ENCODE data around the gene SHANK1.
"Not testable (repeated sequence)": the region's sequence is repeated elsewhere in the genome, so short reads cannot be mapped to it uniquely, and the experiment has no call there.

The SHANK1 gene

GRCh38 chr19:50747141-50747540 is 27.5 kb upstream of the SHANK1 start:
- H3K9me3 ChIP-seq (ENCODE audit: control extremely low read depth in 1 of 5, control insufficient read depth in 4 of 5, insufficient read depth in 2 of 5, low read depth in 1 of 5, low read length in 4 of 5); CTCF ChIA-PET; H3K36me3 ChIP-seq (ENCODE audit: control insufficient read depth in 4 of 4, insufficient read depth in 4 of 4, low read length in 3 of 4); H3K27ac ChIP-seq (ENCODE audit: insufficient read depth in 1 of 2, low read depth in 1 of 2, low read length in 2 of 2, poor library complexity in 1 of 2, severe bottlenecking in 2 of 2); H3K4me1 ChIP-seq (ENCODE audit: control extremely low read depth in 1 of 4, control insufficient read depth in 4 of 4, insufficient read depth in 4 of 4, low read length in 3 of 4); H3K4me3 ChIP-seq (ENCODE audit: control insufficient read depth in 1 of 7, extremely low read depth in 1 of 7, insufficient read depth in 4 of 7, low read depth in 2 of 7, low read length in 6 of 7); DNase-seq: not testable (repeated sequence)
- WGBS (ENCODE audit: insufficient coverage), result 98% methylated on average over 10 of the region's 14 CpGs
- POLR2A ChIA-PET, result interaction anchor here (0.7 kb wide), 1 partner anchor 24 kb away, joined by 6 read pairs; the partner anchor contains the start of gene CLEC11A
- H3K27me3 ChIP-seq (replicated peaks in 2 of 5; ENCODE audit: control insufficient read depth in 4 of 5, insufficient read depth in 5 of 5, low read length in 4 of 5), result peaks cover 0 to 12% (median 0%) of the 10 kb centered on the region in 5 experiments

- H3K9me3 ChIP-seq (ENCODE audit: control extremely low read depth in 1 of 5, control insufficient read depth in 4 of 5, insufficient read depth in 2 of 5, low read depth in 1 of 5, low read length in 4 of 5), result no peaks in the 10 kb centered on the region
- H3K27ac ChIP-seq (ENCODE audit: insufficient read depth in 1 of 2, low read depth in 1 of 2, low read length in 2 of 2, poor library complexity in 1 of 2, severe bottlenecking in 2 of 2), result no peak overlapping the region
- no peak overlapping the region for H3K4me3 ChIP-seq (ENCODE audit: control insufficient read depth in 1 of 7, extremely low read depth in 1 of 7, insufficient read depth in 4 of 7, low read depth in 2 of 7, low read length in 6 of 7)
- no peak for DNase-seq
- no peaks in the 10 kb centered on the region for H3K36me3 ChIP-seq (ENCODE audit: control insufficient read depth in 4 of 4, insufficient read depth in 4 of 4, low read length in 3 of 4)
- CTCF ChIA-PET, result interaction anchor here (0.7 to 1.6 kb wide), 2 partner anchors 11 to 1492 kb away, joined by 3 to 5 read pairs; no protein-coding TSS in a partner anchor
- 73% methylated on average over 3 of the region's 10 CpGs for WGBS (ENCODE audit: insufficient coverage)
- H3K27me3 ChIP-seq (replicated peaks in 2 of 5; ENCODE audit: control insufficient read depth in 4 of 5, insufficient read depth in 5 of 5, low read length in 4 of 5), result peaks cover 0 to 31% (median 0%) of the 10 kb centered on the region in 5 experiments
- no peaks in the 10 kb centered on the region for H3K4me1 ChIP-seq (ENCODE audit: control extremely low read depth in 1 of 4, control insufficient read depth in 4 of 4, insufficient read depth in 4 of 4, low read length in 3 of 4)
- POLR2A ChIA-PET, result no interaction called here
These were observed 25.6 kb upstream of the SHANK1 start for GRCh38 chr19:50745221-50745620.

GRCh38 chr19:50743537-50743936 is 23.9 kb upstream of the SHANK1 start:
- no peak overlapping the region for H3K4me3 ChIP-seq (ENCODE audit: control insufficient read depth in 1 of 7, extremely low read depth in 1 of 7, insufficient read depth in 4 of 7, low read depth in 2 of 7, low read length in 6 of 7)
- 100% methylated on average over 2 of the region's 6 CpGs for WGBS (ENCODE audit: insufficient coverage)
- DNase-seq, result no peak
- peak overlapping the region in 1 of 2 experiments; percentile 43 for H3K27ac ChIP-seq (ENCODE audit: insufficient read depth in 1 of 2, low read depth in 1 of 2, low read length in 2 of 2, poor library complexity in 1 of 2, severe bottlenecking in 2 of 2)
- no peaks in the 10 kb centered on the region for H3K36me3 ChIP-seq (ENCODE audit: control insufficient read depth in 4 of 4, insufficient read depth in 4 of 4, low read length in 3 of 4)
- H3K9me3 ChIP-seq (ENCODE audit: control extremely low read depth in 1 of 5, control insufficient read depth in 4 of 5, insufficient read depth in 2 of 5, low read depth in 1 of 5, low read length in 4 of 5), result no peaks in the 10 kb centered on the region
- peaks cover 0 to 45% (median 4%) of the 10 kb centered on the region in 5 experiments for H3K27me3 ChIP-seq (replicated peaks in 2 of 5; ENCODE audit: control insufficient read depth in 4 of 5, insufficient read depth in 5 of 5, low read length in 4 of 5)
- no peaks in the 10 kb centered on the region for H3K4me1 ChIP-seq (ENCODE audit: control extremely low read depth in 1 of 4, control insufficient read depth in 4 of 4, insufficient read depth in 4 of 4, low read length in 3 of 4)
- ChIA-PET POLR2A (no interaction called here), CTCF (no interaction called here)

- Histone ChIP-seq H3K9me3 (ENCODE audit: control extremely low read depth in 1 of 5, control insufficient read depth in 4 of 5, insufficient read depth in 2 of 5, low read depth in 1 of 5, low read length in 4 of 5) (no peaks in the 10 kb centered on the region), H3K27me3 (replicated peaks in 2 of 5; ENCODE audit: control insufficient read depth in 4 of 5, insufficient read depth in 5 of 5, low read length in 4 of 5) (peaks cover 0 to 50% (median 6%) of the 10 kb centered on the region in 5 experiments), H3K4me1 (ENCODE audit: control extremely low read depth in 1 of 4, control insufficient read depth in 4 of 4, insufficient read depth in 4 of 4, low read length in 3 of 4) (no peaks in the 10 kb centered on the region), H3K27ac (ENCODE audit: insufficient read depth in 1 of 2, low read depth in 1 of 2, low read length in 2 of 2, poor library complexity in 1 of 2, severe bottlenecking in 2 of 2) (no peak overlapping the region), H3K4me3 (ENCODE audit: control insufficient read depth in 1 of 7, extremely low read depth in 1 of 7, insufficient read depth in 4 of 7, low read depth in 2 of 7, low read length in 6 of 7) (no peak overlapping the region), H3K36me3 (ENCODE audit: control insufficient read depth in 4 of 4, insufficient read depth in 4 of 4, low read length in 3 of 4) (no peaks in the 10 kb centered on the region)
- POLR2A ChIA-PET, result no interaction called here
- WGBS (ENCODE audit: insufficient coverage), result 64% methylated on average over 14 of the region's 18 CpGs
- CTCF ChIA-PET, result interaction anchor here (2.0 kb wide), 1 partner anchor 17 kb away, joined by 8 read pairs; the partner anchor contains the start of gene CLEC11A
- DNase-seq, result no peak
These were observed 21.8 kb upstream of the SHANK1 start for GRCh38 chr19:50741179-50741933.

GRCh38 chr19:50739914-50740426 is 20.4 kb upstream of the SHANK1 start:
- CTCF ChIA-PET, result no interaction called here
- Histone ChIP-seq H3K27ac (ENCODE audit: insufficient read depth in 1 of 2, low read depth in 1 of 2, low read length in 2 of 2, poor library complexity in 1 of 2, severe bottlenecking in 2 of 2) (no peak overlapping the region), H3K4me1 (ENCODE audit: control extremely low read depth in 1 of 4, control insufficient read depth in 4 of 4, insufficient read depth in 4 of 4, low read length in 3 of 4) (no peaks in the 10 kb centered on the region), H3K4me3 (ENCODE audit: control insufficient read depth in 1 of 7, extremely low read depth in 1 of 7, insufficient read depth in 4 of 7, low read depth in 2 of 7, low read length in 6 of 7) (no peak overlapping the region), H3K36me3 (ENCODE audit: control insufficient read depth in 4 of 4, insufficient read depth in 4 of 4, low read length in 3 of 4) (no peaks in the 10 kb centered on the region), H3K9me3 (ENCODE audit: control extremely low read depth in 1 of 5, control insufficient read depth in 4 of 5, insufficient read depth in 2 of 5, low read depth in 1 of 5, low read length in 4 of 5) (no peaks in the 10 kb centered on the region), H3K27me3 (replicated peaks in 2 of 5; ENCODE audit: control insufficient read depth in 4 of 5, insufficient read depth in 5 of 5, low read length in 4 of 5) (peaks cover 0 to 60% (median 8%) of the 10 kb centered on the region in 5 experiments)
- POLR2A ChIA-PET, result no interaction called here
- no CpG with 5 or more reads among the region's 11 CpGs for WGBS (ENCODE audit: insufficient coverage)
- DNase-seq, result no peak

GRCh38 chr19:50739132-50739913 is 19.7 kb upstream of the SHANK1 start:
- WGBS (ENCODE audit: insufficient coverage), result 90% methylated on average over 18 of the region's 23 CpGs
- H3K9me3 ChIP-seq (ENCODE audit: control extremely low read depth in 1 of 5, control insufficient read depth in 4 of 5, insufficient read depth in 2 of 5, low read depth in 1 of 5, low read length in 4 of 5), result no peaks in the 10 kb centered on the region
- H3K27ac ChIP-seq (ENCODE audit: insufficient read depth in 1 of 2, low read depth in 1 of 2, low read length in 2 of 2, poor library complexity in 1 of 2, severe bottlenecking in 2 of 2), result no peak overlapping the region
- CTCF ChIA-PET, result no interaction called here
- H3K4me3 ChIP-seq (ENCODE audit: control insufficient read depth in 1 of 7, extremely low read depth in 1 of 7, insufficient read depth in 4 of 7, low read depth in 2 of 7, low read length in 6 of 7), result no peak overlapping the region
- POLR2A ChIA-PET, result no interaction called here
- peaks cover 0 to 61% (median 8%) of the 10 kb centered on the region in 5 experiments for H3K27me3 ChIP-seq (replicated peaks in 2 of 5; ENCODE audit: control insufficient read depth in 4 of 5, insufficient read depth in 5 of 5, low read length in 4 of 5)
- H3K36me3 ChIP-seq (ENCODE audit: control insufficient read depth in 4 of 4, insufficient read depth in 4 of 4, low read length in 3 of 4), result no peaks in the 10 kb centered on the region
- H3K4me1 ChIP-seq (ENCODE audit: control extremely low read depth in 1 of 4, control insufficient read depth in 4 of 4, insufficient read depth in 4 of 4, low read length in 3 of 4), result no peaks in the 10 kb centered on the region
- DNase-seq, result no peak

- no peak for DNase-seq
- Histone ChIP-seq H3K27me3 (replicated peaks in 2 of 5; ENCODE audit: control insufficient read depth in 4 of 5, insufficient read depth in 5 of 5, low read length in 4 of 5) (peaks cover 0 to 50% (median 8%) of the 10 kb centered on the region in 5 experiments), H3K4me3 (ENCODE audit: control insufficient read depth in 1 of 7, extremely low read depth in 1 of 7, insufficient read depth in 4 of 7, low read depth in 2 of 7, low read length in 6 of 7) (no peak overlapping the region), H3K27ac (ENCODE audit: insufficient read depth in 1 of 2, low read depth in 1 of 2, low read length in 2 of 2, poor library complexity in 1 of 2, severe bottlenecking in 2 of 2) (peak overlapping the region in 1 of 2 experiments; percentile 25), H3K36me3 (ENCODE audit: control insufficient read depth in 4 of 4, insufficient read depth in 4 of 4, low read length in 3 of 4) (no peaks in the 10 kb centered on the region), H3K4me1 (ENCODE audit: control extremely low read depth in 1 of 4, control insufficient read depth in 4 of 4, insufficient read depth in 4 of 4, low read length in 3 of 4) (no peaks in the 10 kb centered on the region), H3K9me3 (ENCODE audit: control extremely low read depth in 1 of 5, control insufficient read depth in 4 of 5, insufficient read depth in 2 of 5, low read depth in 1 of 5, low read length in 4 of 5) (no peaks in the 10 kb centered on the region)
- POLR2A ChIA-PET, result no interaction called here
- WGBS (ENCODE audit: insufficient coverage), result 86% methylated on average over 4 of the region's 5 CpGs
- CTCF ChIA-PET, result no interaction called here
These were observed 16.7 kb upstream of the SHANK1 start for GRCh38 chr19:50736338-50736737.
